ENCODE results near the gene GFY.

The GFY gene

GRCh38 chr19:49425178-49425577, at the start of gene GFY:
GFY (plus strand) TSS chr19:49425388; CDS start chr19:49426431, 1,043 bp downstream.
- DNase-seq, result no peak

DNA sequence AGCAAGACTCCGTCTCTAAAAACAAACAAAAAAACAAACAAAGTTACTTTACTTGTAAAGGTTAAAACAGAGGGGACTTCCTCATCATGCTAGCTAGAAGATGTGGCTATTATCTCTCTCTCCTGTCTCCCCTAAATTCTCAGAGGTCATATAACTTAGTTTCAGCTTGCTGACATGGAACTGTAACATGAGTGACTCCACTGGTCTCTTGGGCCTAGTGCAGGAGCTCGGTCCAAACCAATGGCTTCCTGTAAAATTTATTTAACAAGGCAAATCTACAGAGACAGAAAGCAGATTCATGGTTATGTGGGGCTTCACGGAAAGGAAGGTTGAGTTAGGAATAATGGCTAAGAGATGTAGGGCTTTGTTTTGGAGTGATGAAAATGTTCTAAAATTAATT, 46.7 kb upstream of the GFY start:
- no peak for DNase-seq

DNA sequence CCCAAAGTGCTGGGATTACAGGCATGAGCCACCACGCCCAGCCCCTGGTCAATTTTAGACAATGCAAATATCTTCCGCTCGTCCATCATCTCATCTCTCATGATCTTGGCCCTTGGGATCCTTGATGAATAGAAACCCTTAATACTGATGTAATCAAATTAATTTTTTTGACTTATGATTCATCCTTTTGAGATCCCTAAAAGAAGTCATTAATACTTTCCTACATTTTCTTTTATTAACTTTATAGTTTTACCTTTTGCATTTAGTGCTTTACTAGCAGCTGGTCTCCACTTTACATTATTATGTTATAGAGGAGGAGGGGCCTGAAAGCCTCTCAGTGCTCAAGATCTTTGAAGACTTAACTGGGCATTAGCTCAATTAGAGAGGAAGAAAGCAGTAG, 44.8 kb upstream of the GFY start:
- no peak for DNase-seq

GRCh38 chr19:49382639-49383038, 42.5 kb upstream of the GFY start:
- no peak for DNase-seq

- DNase-seq, result no peak
Observed at GRCh38 chr19:49383599-49383998, 41.6 kb upstream of the GFY start.

DNA sequence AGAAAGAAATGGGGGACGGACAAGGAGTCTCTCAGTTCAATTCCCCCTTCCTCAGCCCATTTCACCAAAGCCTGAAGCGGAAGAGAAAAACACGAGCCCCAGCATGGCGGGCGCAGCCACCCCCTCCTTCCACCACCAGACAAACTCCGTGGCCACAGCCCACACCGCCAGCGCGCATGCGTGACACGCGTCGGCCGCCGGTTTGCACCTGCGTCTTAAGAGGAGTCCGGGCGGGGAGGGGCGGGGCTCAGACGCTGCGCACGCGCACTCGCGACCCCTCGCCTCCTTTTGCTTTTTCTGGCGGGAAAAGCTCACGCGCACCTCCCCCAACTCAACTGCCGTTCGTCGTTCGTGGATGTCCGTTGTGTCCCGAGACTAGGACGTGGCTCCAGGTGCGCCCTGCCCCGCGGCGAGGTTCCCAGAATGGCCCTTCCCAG, 37.2 kb upstream of the GFY start, which contains the start of gene KASH5:
Gene KASH5 (plus strand): TSS at position 314 of the 437 bp plus-strand sequence. CDS start 2,635 bp downstream, outside the sequence.
- no peak for DNase-seq

DNA sequence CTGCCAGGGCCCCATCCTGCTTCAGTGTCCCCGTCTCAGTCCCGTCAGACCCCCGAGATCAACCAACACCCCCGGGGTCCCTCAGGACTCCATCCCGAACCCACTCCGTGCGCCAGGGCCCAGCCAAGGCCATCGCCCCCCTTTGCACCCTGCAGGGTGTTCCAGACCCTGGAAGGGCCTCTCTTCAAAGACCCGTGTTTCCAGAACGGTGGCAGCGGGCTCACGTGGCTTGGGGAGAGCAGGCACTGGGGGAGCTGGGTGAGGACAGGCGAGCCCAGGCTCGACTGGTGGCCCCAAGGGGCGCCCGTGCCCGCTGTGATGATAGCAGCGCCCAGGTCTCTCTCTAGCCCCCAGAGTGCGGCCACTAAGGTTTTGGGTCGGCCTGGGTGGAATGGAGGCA, 35.8 kb upstream of the GFY start:
- no peak for DNase-seq

DNA sequence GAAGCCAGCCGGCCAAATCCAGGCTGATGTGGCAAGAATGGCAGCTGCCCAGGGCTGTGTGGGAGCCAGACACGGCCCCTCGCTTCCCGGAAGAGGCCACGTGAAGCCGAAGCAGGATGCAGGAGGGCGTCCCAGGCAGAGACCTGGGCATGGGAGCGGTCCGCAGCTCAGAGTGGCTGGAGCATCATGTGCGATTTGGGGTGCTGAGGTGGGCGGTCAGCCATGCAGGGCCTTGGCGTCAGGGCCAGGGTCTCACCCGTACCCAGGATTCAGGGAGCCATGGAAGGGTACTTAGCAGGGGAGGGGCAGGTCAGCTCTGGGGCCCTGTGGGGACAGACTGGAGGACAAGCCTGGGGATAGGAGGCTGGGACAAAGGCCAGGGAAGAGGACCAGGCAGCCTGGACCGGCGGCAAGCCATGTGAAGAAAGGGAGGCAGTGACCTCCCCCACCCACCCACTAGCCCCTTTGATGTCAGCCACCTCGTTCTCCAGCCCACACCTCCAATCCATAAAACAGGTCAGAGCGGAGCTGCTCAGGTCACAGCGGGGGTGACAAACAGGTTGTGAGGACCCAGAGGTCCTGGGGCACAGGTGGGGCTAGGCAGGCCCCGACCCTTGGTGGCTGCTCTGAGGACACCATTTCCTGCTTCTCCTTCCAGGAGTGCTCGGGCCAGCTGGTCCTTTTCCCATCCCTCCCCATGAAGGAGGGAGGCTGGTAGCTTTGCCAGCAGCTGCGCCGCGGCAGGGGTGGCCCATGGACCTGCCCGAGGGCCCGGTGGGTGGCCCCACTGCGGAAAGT, 34.9 kb upstream of the GFY start:
- no peak for DNase-seq

DNA sequence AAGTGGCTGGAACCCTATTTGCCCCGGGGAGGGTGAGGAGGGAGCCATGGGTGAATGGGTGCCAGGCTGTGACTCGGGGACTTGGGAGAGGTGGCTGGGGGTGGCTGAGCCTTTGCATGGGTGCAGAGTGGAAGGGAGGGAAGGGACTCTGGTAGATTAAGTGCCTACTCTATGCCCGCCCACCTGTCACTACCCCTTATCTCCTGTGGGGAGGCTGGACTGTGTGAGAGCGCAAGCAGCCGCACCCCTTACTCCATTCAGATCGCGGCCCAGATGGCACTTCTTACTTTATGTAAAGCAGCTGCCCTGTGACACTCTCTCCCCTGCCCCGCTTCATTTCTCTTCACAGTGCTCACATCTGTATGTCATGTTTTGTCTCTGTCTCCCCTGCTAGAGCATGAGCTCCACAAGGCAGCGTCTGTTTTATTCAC, 34.2 kb upstream of the GFY start:
- DNase-seq, result no peak

DNA sequence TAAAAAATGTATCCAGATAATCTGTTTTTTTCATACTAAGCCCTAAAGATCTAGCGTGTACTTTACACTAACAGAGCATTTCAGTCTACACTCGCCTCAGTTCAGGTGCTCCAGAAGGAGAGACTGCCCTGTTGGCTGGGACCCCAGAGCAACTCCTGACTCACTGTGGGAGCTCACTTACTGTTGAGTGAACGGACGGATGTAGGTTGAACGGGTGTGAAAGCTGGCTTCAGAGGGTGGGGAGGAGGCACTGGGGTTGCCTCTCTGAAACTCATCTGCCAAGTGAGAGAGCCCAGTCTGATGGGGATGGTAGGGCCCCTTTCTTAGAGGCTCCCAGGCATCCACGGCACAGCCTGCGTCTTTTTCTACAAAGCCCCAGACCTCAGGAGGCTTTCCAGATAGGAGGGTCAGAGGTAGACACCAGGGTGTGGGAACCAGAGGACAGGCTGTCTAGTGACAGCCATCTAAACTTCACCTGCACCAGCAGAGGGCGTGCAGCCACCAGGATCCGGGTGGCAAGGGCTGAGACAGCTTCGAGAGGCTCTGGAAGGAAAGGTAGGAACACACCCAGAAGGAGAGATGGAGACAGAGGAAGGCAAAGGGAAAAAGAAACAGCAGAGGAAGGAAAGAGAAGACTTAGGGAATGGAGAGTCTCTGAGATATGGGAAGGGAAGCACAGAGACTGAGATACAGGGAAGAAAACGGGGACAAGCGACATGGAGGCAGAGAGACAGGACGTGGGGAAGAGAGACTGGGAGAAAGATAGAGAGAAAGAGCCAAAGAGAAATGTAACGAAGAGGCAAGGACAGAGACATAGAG, 33.4 kb upstream of the GFY start:
- no peak for DNase-seq

DNA sequence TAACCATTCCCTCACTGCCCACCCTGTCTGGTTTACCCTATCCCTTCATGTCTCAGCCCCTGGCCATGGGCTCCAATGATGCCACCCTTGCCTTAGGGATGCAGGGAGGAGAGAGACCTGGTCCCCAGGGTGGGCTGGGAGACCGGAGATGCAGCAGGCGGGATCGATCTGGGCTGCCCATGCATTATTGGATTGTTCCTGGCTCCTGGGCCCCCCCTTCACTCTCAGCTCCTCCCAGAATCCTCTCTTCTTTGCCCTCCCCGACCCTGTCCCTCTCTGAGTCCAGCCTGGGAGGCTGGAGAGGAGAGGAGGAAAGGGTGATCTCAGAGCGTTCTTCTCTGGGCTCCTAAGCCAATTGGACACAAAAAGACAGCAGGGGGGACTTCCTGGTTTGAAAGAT, 31.3 kb upstream of the GFY start:
- no peak for DNase-seq

DNA sequence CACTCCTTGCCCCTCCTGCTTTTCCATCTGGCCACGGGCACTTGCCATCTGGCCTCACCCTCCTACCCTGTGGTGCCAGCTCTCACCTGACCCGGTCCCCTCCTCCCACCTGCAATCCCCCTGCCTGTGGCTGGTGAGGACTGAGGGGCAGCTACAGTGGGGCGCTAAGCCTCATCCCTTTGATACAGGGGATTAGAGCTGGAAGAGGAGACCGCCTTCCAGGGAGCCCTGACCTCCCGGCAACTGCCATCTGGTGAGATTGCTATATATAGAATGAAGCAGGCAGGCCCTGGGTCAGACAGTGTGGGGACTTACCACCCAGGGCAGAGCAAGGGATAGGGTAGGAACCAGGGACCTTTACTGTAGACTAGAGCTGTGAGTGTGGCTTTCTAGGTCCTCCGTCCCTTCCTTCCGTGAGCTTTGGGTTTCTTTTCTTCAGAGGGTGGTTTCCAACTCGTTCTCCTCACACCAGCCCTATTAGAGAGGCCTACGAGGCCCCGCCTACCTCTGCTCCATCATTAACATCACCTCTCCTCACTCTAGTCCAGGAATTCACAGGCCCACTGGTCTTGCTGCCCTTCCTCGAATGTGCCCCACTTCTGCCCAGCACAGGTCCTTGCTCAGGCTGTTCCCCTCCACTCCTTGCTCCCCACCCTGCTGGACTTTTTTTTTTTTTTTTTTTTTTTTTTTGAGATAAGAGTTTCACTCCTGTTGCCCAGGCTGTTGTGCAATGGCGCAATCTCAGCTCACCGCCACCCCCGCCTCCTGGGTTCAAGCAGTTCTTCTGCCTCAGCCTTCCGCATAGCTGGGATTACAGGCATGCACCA, 29.4 kb upstream of the GFY start:
- no peak for DNase-seq

GRCh38 chr19:49396738-49397505, 28.3 kb upstream of the GFY start:
- DNase-seq, result no peak

- no peak for DNase-seq
Observed at GRCh38 chr19:49398001-49398615, 27.1 kb upstream of the GFY start.

- no peak for DNase-seq
Observed at GRCh38 chr19:49398931-49399330, 26.3 kb upstream of the GFY start.

GRCh38 chr19:49400029-49400428, 25.2 kb upstream of the GFY start:
- no peak for DNase-seq

DNA sequence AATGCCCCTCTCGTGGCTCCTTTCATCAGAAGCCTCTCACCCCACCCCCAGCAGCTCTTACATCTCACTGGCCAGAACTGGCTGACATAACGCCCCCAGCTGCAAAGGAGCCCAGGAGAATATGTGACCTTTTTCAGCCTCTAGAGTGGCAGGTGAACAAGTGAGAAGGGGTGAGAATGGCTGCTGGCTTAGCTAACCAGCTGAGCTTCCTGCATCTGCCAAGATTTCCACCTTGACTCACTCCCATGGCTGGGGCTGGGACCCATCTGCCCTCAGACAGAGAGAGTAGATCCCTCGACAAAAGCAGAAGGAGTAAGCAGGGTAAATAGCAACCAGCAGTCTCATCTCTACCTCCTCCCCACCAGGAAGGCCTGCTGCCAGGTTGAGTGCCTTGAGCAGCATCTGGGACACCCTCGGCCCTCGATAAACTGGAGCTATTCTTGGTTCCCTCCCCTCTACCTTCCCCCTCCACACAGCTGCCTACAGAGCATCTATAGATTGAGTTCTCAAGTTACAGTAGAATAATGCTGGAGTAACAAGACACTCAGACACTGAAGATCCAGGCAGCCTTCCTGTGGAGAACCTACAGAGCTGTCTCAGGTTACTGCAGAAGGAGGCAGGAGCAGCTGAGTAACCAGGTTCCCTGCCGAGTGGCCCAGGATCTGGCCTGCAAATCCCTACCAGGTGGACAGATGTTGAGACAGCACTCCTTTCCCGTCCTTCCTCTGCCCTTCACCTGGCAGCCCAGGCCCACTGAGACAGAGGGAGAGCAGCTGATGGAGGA, 21.6 kb upstream of the GFY start:
- DNase-seq, result no peak

GRCh38 chr19:49407079-49407478, 18.1 kb upstream of the GFY start:
- no peak for DNase-seq

DNA sequence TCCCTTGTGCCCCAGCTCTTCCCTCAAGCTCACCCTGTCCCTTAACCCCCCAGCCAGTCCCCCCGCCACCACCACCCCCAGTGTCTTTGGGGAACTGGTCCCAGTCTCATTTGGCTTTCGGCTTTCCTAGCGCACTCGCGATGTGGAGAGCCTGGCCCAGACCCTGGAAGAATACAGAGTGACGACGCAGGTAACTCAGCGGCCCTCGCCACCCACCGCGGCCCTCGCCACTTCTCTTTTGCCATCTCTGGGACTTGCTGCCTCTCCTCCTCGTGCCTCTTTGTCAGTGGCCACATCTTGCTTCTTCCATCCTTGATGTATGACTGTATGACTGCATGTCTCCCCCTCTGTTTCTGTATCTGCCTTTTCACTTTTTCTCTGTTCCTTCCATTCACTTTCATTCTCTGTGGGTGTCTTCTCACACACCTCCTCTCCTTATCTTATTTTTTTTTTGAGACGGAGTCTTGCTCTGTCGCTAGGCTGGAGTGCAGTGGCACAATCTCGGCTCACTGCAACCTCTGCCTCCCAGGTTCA, 17.6 kb upstream of the GFY start:
- no peak for DNase-seq

GRCh38 chr19:49408816-49409440, 16.3 kb upstream of the GFY start:
- DNase-seq, result no peak
